Motor neuron (in vitro differentiated cells): ENCODE results near the gene CDC42SE2. TPM values are rescaled to one million over a fixed set of nuclear protein-coding genes. Genes with fewer than 3 reads are reported as not detected.
"Not testable (repeated sequence)": the region's sequence is repeated elsewhere in the genome, so short reads cannot be mapped to it uniquely, and the experiment has no call there.

Experiments
- ATAC-seq, 8 experiments: fragments of 200-7000 bp; cut with Tn5 transposase; replicated peaks in 6 of 8; 2 replicates each; pipeline ENCODE4 v1.8.0; 2021; ENCODE audit warnings: mild to moderate bottlenecking in 8 of 8, moderate library complexity in 8 of 8
- H3K27ac ChIP-seq, 2 donors: fragments of 250-450 bp; sonication (Bioruptor Pico); 2 replicates each; pipeline ENCODE4 v1.9.0; 2021; ENCODE audit warnings: antibody characterized with exemption in 2 of 2, mild to moderate bottlenecking in 2 of 2, moderate library complexity in 1 of 2
- H3K4me1 ChIP-seq, 2 donors: fragments of 250-450 bp; sonication (Bioruptor Pico); replicated peaks in 1 of 2; 2 replicates each; pipeline ENCODE4 v1.6.1; 2021; ENCODE audit warnings: antibody characterized with exemption in 2 of 2, mild to moderate bottlenecking in 2 of 2, moderate library complexity in 1 of 2
- H3K4me3 ChIP-seq, 5 donors: fragments of 250-450 bp; sonication (Bioruptor Pico); 2 replicates each; pipeline ENCODE4 v1.9.0; 2021; ENCODE audit warnings: antibody characterized with exemption in 5 of 5, mild to moderate bottlenecking in 5 of 5, moderate library complexity in 4 of 5
- WGBS, 10 experiments: fragments of 450-650 bp; shearing (Covaris generic); methylation state at CpG; one replicate each; pipeline ENCODE4 v1.0.0; 2022; 5-methylcytosine and 5-hydroxymethylcytosine counted together
- in situ Hi-C, 9 experiments: fragments of 400-800 bp; cut with MboI; loops; one replicate each; pipeline ENCODE4 v1.15.0; 2021; ENCODE audit warnings: low sequenced_read_pairs in 9 of 9, low pct_unique_long_range_greater_than_20kb in 2 of 9; ENCODE audit not compliant: unreplicated experiment in 9 of 9
- total RNA-seq, 8 experiments: library from RNA; unstranded; fragments of 300-600 nt; gene quantifications; 2 replicates each; pipeline versions ENCODE4 v1.2.3 to v1.2.4, GENCODE V29; 2022

CDC42SE2 gene
- total RNA-seq, 8 experiments from 2014 or later, result 16.8 to 38.0 (median 27.3) TPM

DNA sequence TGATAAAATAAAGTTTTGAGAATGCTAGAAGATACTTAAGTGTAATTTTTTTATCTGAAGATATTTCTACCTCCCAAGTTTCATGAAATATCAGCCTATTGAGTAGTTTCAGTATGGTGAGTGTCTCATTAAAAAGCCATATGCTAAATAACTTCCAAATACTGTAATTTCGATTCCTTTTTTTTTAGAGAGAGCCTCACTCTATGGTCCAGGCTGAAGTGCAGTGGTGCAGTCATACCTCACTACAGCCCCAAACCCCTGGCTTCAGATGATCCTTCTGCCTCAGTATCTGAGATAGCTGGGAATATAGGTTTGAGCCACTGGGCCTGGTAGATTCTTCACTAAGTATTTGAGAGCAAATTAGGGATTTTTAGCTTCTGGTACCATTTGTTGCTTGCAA lies 24.5 kb downstream of the CDC42SE2 start:
- no peaks in the 10 kb centered on the region for H3K4me1 ChIP-seq
- H3K27ac ChIP-seq, result no peak overlapping the region
- no peak overlapping the region for H3K4me3 ChIP-seq
- 88 to 100% (median 94%) methylated on average over 1 of the region's 1 CpG; no CpG with 5 or more reads in 6 of the 10 experiments for WGBS, 10 experiments
- in situ Hi-C loops, result no loop called here
- ATAC-seq, result no peak

DNA sequence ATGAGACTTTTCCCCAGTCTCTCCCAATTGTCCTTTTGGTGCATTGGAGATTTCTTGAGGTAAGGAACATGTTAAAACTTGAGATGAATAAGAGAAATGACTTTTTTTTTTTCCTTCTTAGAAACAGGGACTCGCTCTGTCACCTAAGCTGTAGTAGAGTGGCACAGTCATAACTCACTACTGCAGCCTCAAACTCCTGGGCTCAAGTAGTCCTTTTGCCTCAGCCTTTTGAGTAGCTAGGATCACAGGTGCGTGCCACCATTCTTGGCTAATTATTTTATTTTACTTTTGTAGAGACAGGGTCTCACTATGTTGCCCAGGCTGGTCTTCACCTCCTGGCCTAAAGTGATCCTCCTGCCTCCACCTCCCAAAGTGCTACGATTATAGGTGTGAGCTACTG lies 25.9 kb downstream of the CDC42SE2 start:
- Histone ChIP-seq H3K4me1 (no peaks in the 10 kb centered on the region), H3K27ac (no peak overlapping the region), H3K4me3 (no peak overlapping the region)
- ATAC-seq, result no peak
- in situ Hi-C loops, result no loop called here
- WGBS, 10 experiments, result 80 to 100% (median 100%) methylated on average over 1 to 2 of the region's 3 CpGs; no CpG with 5 or more reads in 3 of the 10 experiments

DNA sequence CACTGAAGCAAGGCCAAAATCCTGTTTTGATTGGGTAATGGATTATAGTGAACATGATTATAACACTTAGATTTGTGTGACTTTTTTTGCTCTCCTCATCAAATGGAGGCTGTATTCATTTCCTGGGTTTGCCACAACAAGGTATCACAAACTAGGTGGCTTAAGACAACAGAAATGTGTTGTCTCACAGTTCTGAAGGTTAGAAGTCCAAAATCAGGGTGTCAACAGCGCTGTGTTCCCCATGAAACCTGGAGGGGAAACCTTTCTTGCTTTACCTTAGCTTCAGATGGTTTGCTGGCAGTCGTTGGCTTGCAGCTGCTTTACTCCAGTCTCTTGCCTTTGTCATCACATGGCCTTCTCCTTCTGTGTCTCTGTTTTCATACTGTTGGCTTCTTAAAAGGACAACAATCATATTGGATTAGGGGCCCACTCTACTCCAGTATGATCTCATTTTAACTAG lies 32.4 kb downstream of the CDC42SE2 start:
- 0 to 100% (median 93%) methylated on average over 1 to 2 of the region's 2 CpGs; no CpG with 5 or more reads in 5 of the 10 experiments for WGBS, 10 experiments
- in situ Hi-C loops, result no loop called here
- no peaks in the 10 kb centered on the region for H3K4me1 ChIP-seq
- no peak overlapping the region for H3K27ac ChIP-seq
- ATAC-seq, result no peak
- no peak overlapping the region for H3K4me3 ChIP-seq

DNA sequence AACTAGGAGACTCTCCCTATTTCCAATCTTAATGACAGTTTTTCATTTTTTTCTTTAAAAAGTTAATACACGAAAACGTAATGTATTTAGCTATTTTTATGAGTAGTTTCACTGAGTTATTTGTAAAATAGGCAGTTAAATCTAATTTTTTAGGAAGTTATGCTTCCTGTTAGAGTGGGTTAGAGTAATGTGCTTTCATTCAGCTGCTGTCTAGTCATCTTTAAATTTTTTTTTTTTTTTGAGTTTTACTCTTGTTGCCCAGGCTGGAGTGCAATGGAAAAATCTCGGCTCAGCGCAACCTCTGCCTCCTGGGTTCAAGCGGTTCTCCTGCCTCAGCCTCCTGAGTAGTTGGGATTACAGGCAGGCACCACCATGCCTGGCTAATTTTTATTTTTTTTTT lies 34.0 kb downstream of the CDC42SE2 start:
- H3K4me1 ChIP-seq, result no peaks in the 10 kb centered on the region
- in situ Hi-C loops, result no loop called here
- H3K27ac ChIP-seq, result no peak overlapping the region
- no peak for ATAC-seq
- 88 to 100% (median 94%) methylated on average over 2 to 5 of the region's 5 CpGs for WGBS, 10 experiments
- H3K4me3 ChIP-seq, result no peak overlapping the region

DNA sequence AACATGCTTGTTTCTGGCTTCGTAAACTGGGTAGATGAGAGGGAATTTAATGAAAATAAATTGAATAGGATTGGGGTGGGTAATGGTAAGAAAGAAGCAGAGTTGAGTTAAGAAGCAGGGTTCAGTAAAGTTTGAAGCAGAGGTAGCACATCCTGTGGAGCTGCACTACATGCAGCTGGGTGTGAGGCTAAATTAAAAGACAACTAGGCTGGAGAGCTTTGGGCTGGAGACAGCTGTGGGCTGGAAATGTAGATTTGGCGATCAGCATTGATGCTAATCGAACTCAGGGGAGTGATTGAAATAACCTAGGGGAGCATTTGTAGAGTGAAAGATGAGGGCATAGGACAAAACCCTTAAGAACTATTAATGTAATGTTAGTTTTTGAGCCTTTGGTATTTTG lies 35.6 kb downstream of the CDC42SE2 start:
- Histone ChIP-seq H3K4me3 (no peak overlapping the region), H3K4me1 (no peaks in the 10 kb centered on the region), H3K27ac (no peak overlapping the region)
- 60 to 100% (median 81%) methylated on average over 1 to 3 of the region's 3 CpGs; no CpG with 5 or more reads in 1 of the 10 experiments for WGBS, 10 experiments
- ATAC-seq, result peak in 3 of 8 experiments; percentile 48 to 80 (median 59)
- in situ Hi-C loops, result no loop called here

DNA sequence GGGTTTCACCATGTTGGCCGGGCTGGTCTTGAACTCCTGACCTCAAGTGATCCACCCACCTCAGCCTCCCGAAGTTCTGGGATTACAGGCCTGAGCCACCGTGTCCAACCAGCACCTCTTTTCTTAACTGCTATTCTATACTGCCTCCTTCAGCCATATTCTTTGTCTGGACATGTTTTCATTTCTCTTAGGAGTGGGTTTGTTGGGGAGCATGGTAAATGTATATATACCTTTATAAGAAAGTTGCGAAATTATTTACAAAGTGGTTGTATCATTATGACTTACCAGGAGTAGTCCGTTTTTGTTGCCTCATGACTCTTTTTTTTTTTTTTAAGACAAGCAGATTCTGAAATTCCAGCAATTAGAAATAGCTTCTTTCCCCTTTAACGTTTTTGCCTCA lies 38.7 kb downstream of the CDC42SE2 start:
- WGBS, 10 experiments, result 67 to 100% (median 87%) methylated on average over 1 to 5 of the region's 6 CpGs
- in situ Hi-C loops, result no loop called here

DNA sequence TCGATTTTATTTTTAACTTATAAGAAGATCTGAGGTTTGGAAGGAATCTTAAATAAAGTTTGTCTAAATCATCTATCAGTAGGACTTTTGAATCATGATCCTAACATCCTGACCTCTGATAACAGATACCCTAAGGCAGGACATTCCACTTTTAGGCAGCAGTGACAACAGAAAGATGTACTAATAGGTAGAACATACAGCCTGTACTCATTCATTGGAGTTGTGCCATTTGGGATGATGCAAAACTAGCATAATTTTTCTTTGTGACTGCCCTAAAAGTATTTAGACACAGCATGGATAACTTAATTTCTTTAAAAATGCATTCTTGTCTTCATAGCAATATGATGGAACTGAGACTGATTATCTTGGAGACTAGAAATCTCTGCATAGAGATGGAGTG lies 39.7 kb downstream of the CDC42SE2 start:
- ATAC-seq, result no peak
- Histone ChIP-seq H3K4me1 (no peaks in the 10 kb centered on the region), H3K27ac (no peak overlapping the region), H3K4me3 (no peak overlapping the region)
- WGBS, 10 experiments, result 29 to 100% (median 86%) methylated on average over 1 of the region's 1 CpG; no CpG with 5 or more reads in 1 of the 10 experiments
- in situ Hi-C loops, result no loop called here

More for the DNA sequence above, 38.7 kb downstream of the CDC42SE2 start:
- Histone ChIP-seq H3K4me1 (no peaks in the 10 kb centered on the region), H3K27ac (no peak overlapping the region), H3K4me3 (no peak overlapping the region)
- no peak for ATAC-seq

DNA sequence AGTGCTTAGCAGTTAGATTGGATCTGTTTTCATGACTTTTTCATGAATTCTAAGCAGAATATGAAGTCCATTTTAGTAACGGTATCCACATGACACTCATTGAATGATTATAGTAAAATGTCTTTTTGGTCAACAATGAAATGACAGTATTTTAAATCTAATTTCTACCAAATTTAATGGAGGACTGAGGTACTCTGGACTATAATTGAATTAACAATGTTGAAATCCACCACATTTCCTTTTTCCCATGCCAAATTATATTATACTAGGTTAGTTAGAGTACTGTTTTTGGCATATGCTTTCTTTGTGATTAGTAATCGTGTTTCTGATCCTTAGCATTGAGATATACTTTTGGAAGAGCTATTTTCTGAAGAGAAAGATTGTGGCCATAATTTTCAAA lies 40.6 kb downstream of the CDC42SE2 start:
- ATAC-seq, result no peak
- 31 to 100% (median 91%) methylated on average over 1 to 2 of the region's 2 CpGs for WGBS, 10 experiments
- Histone ChIP-seq H3K4me1 (no peaks in the 10 kb centered on the region), H3K27ac (no peak overlapping the region), H3K4me3 (no peak overlapping the region)
- in situ Hi-C loops, result no loop called here

DNA sequence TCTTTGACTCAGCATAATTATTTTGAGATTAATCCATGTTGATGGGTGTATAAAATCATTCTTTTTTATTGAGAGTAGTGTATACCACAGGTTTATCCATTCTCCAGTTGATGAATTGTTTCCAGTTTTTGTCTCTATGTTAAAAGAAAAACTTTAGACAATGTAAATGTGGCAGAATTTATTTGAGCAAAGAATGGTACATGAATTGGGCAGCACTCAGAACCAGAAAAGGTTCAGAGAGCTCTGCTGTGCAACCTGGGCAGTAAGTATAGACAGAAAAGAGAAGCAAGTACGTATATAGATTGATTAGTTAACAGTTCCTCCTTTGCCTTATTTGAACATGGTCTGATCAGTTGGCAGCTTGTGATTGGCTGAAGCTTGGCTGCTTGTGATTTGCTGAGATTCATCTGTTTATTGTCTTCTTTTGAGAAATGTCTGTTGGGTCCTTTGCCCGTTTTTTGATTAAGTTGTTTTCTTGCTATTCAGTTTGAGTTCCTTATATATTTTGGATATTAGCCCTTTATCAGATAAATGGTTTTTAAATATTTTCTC lies 41.4 kb downstream of the CDC42SE2 start:
- no peak overlapping the region for H3K27ac ChIP-seq
- no peak for ATAC-seq
- WGBS, 10 experiments, result 85 to 100% (median 94%) methylated on average over 1 to 2 of the region's 2 CpGs; no CpG with 5 or more reads in 1 of the 10 experiments
- H3K4me3 ChIP-seq, result no peak overlapping the region
- in situ Hi-C loops, result no loop called here
- H3K4me1 ChIP-seq, result no peaks in the 10 kb centered on the region

DNA sequence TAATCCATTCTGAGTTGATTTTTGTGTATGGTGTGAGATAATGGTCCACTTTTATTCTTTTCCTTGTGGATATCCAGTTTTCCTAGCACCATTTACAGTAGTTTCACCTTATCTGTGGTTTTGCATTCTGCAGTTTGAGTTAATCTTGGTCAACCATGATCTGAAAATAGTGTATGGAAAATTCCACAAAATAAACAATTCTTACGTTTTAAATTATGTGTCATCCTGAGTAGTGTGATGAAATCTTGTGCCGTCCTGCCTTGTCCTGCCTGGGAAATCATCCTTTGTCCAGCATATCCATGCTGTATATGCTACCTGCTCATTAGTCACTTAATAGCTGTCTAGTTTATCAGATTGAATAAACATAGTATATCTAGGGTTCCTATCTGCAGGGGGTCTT lies 42.1 kb downstream of the CDC42SE2 start:
- H3K27ac ChIP-seq, result no peak overlapping the region
- in situ Hi-C loops, result no loop called here
- 55 to 100% (median 96%) methylated on average over 1 to 2 of the region's 2 CpGs; no CpG with 5 or more reads in 2 of the 10 experiments for WGBS, 10 experiments

DNA sequence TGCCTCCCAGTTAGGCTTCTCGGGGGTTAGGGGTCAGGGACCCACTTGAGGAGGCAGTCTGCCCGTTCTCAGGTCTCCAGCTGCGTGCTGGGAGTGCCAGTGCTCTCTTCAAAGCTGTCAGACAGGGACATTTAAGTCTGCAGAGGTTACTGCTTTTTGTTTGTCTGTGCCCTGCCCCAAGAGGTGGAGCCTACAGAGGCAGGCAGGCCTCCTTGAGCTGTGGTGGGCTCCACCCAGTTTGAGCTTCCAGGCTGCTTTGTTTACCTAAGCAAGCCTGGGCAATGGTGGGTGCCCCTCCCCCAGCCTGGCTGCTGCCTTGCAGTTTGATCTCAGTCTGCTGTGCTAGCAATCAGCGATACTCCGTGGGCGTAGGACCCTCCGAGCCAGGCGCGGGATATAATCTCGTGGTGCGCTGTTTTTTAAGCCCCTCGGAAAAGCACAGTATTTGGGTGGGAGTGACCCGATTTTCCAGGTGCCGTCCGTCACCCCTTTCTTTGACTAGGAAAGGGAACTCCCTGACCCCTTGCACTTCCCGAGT lies 48.5 kb downstream of the CDC42SE2 start:
- Histone ChIP-seq H3K27ac (peak overlapping the region; percentile 69 to 84), H3K4me1 (peaks cover 13% of the 10 kb centered on the region in 2 donors), H3K4me3 (peak overlapping the region in 3 of 5 donors; percentile 20 to 26 (median 22))
- in situ Hi-C loops, result not testable (repeated sequence)
- WGBS, 10 experiments, result 33 to 100% methylated on average over 2 to 4 of the region's 16 CpGs; no CpG with 5 or more reads in 8 of the 10 experiments
- ATAC-seq, result peak in 2 of 8 experiments; percentile 12 to 38

More for the DNA sequence above, 42.1 kb downstream of the CDC42SE2 start:
- Histone ChIP-seq H3K4me1 (no peaks in the 10 kb centered on the region), H3K4me3 (no peak overlapping the region)
- ATAC-seq, result no peak

DNA sequence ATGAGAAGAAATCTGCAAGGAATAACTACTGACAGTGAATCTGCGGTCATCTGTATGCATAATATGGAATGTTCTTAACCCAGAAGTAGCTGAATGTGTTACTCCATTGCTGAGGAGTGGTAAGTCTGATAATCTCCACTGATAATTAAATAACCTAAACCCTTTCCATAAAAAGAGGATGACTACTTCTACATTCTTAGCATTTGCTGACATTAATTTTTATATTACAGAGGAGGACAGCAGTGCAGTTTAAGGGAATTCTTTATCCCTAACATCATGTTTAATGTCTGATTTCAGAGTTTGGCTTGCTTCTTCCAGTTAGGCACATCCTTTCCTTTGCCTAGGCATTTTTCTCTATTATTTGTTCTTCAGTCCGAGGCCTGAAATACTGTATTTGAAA lies 52.2 kb downstream of the CDC42SE2 start:
- no peak overlapping the region for H3K27ac ChIP-seq
- in situ Hi-C loops, result no loop called here
- 0 to 100% (median 61%) methylated on average over 1 to 2 of the region's 2 CpGs; no CpG with 5 or more reads in 3 of the 10 experiments for WGBS, 10 experiments

DNA sequence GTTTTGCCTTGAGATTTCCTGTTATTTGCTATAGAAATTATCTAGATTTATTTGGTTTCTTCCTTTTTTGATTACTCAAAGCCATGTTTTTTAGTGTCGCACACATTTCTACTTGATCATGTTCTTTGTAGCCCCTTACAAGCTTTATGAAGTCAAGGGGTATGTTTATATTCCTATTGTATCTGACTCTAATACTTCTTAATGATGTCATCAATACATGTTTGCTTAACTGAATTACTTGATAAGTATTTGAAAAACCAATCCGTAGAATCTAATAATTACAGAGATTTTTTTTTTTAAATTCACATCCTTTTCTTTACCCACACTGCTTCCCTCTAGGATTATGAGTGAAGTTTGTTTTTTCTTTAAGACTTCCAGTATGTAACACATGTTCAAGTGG lies 53.0 kb downstream of the CDC42SE2 start:
- 86 to 100% (median 96%) methylated on average over 1 to 2 of the region's 2 CpGs; no CpG with 5 or more reads in 1 of the 10 experiments for WGBS, 10 experiments

More for the DNA sequence above, 52.2 kb downstream of the CDC42SE2 start:
- H3K4me1 ChIP-seq, result peaks cover 13% of the 10 kb centered on the region in 2 donors
- H3K4me3 ChIP-seq, result no peak overlapping the region
- ATAC-seq, result peak in 1 of 8 experiments; percentile 39

DNA sequence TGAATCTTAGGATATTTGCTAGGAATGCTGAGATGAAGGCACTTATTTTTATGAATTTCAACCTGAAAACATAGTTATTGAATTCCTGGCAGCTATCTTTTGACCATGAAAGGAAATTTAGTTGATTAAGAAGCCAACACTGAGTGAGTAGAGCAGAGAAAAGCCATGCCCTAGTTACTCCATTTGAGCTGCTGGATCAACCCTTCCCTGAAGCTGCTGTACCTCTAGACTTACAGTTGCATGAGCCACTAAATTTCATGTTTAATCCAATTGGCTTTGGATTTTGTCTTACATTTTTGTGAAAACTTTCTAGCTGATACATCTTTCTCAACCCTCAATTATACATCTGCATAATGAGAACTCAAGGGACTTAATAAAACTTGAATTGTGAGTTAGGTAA lies 54.6 kb downstream of the CDC42SE2 start:
- H3K27ac ChIP-seq, result no peak overlapping the region
- H3K4me3 ChIP-seq, result no peak overlapping the region
- in situ Hi-C loops, result no loop called here
- H3K4me1 ChIP-seq, result peaks cover 3 to 6% of the 10 kb centered on the region in 2 donors
- no peak for ATAC-seq

More for the DNA sequence above, 53.0 kb downstream of the CDC42SE2 start:
- no peak for ATAC-seq
- Histone ChIP-seq H3K4me3 (no peak overlapping the region), H3K4me1 (peaks cover 13% of the 10 kb centered on the region in 2 donors), H3K27ac (no peak overlapping the region)
- in situ Hi-C loops, result no loop called here
